GM12892 (cell line): ENCODE data around the gene MRGPRE.

Experiments used
- POLR2A ChIP-seq: IDR thresholded peaks from 2 replicates; pipeline ENCODE4 v1.6.1; 2011; ENCODE audit warnings: low read depth, low read length, control low read depth
- POLR2AphosphoS5 ChIP-seq: IDR thresholded peaks from 2 replicates; pipeline ENCODE4 v1.6.1; 2011; ENCODE audit warnings: low read depth, low read length, control low read depth
- TAF1 ChIP-seq: IDR thresholded peaks from 2 replicates; pipeline ENCODE4 v1.6.1; 2011; ENCODE audit warnings: low read depth, mild to moderate bottlenecking, control low read depth, low read length, borderline replicate concordance

GRCh38 chr11:3202759-3203158 is 29.5 kb downstream of the MRGPRE start:
- TF ChIP-seq POLR2A (no peak), TAF1 (no peak), POLR2AphosphoS5 (no peak)
